C4-2B (cell line): Measurements from ENCODE around the gene ACE.

Experiments used
- H3K27ac ChIP-seq: fragments of 450-650 bp; 2 replicates; pipeline ENCODE4 v1.5.1; 2017
- ZFX ChIP-seq: fragments of 450-650 bp; IDR thresholded peaks from 2 replicates; pipeline ENCODE4 v1.6.1; 2017
- TF ChIP-seq, protein P1 (sequence below): fragments of 450-650 bp; conservative IDR thresholded peaks from 2 replicates; pipeline ENCODE4 v1.5.1; 2017; ENCODE audit warnings: mild to moderate bottlenecking

ACE gene

DNA sequence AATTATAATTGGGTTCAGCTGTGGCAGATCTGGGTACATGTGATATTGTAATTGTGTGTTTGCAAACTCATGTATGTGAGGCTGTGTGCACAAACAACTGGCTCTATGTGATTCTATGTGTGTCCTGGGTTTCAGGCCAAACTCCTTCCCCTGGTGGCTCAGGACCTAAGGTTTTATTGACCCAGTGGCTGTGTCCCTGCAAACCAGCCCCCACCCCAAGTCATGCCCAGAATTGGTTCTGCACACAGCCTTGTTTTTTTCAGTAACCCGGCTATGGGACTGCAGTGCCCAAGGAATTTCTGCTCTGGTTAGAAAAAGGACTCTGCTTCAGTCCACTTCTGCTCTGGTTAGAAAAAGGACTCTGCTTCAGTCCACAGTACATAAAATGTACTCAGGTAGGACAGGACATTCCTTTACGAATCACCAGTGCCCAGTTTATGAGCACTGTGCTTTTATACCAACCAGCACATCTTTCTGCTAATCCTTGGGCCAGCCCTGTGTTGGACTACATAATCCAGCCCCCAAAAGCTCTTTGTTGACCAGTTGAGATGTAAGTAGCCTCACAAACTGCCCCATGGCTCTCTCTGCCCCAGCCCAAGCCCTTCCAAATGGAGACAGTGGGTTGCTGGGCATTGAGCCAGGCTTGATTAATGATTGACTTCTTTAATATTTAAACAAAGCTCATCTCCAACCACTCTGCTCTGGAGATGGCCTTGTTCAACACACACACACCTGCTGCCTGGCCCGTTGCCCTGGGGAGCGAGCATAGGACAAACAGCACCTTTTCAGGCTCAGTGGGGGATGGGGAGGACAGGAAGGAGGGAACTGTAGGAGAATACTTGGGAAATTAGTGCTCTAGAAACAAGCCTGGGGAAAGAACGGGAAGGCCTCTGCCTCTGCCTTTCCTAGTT is 43.4 kb downstream of the ACE start:
- TF ChIP-seq, protein P1, sequence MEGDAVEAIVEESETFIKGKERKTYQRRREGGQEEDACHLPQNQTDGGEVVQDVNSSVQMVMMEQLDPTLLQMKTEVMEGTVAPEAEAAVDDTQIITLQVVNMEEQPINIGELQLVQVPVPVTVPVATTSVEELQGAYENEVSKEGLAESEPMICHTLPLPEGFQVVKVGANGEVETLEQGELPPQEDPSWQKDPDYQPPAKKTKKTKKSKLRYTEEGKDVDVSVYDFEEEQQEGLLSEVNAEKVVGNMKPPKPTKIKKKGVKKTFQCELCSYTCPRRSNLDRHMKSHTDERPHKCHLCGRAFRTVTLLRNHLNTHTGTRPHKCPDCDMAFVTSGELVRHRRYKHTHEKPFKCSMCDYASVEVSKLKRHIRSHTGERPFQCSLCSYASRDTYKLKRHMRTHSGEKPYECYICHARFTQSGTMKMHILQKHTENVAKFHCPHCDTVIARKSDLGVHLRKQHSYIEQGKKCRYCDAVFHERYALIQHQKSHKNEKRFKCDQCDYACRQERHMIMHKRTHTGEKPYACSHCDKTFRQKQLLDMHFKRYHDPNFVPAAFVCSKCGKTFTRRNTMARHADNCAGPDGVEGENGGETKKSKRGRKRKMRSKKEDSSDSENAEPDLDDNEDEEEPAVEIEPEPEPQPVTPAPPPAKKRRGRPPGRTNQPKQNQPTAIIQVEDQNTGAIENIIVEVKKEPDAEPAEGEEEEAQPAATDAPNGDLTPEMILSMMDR, result no peak
- TF ChIP-seq ZFX, result no peak
- no peak overlapping the region for H3K27ac ChIP-seq

DNA sequence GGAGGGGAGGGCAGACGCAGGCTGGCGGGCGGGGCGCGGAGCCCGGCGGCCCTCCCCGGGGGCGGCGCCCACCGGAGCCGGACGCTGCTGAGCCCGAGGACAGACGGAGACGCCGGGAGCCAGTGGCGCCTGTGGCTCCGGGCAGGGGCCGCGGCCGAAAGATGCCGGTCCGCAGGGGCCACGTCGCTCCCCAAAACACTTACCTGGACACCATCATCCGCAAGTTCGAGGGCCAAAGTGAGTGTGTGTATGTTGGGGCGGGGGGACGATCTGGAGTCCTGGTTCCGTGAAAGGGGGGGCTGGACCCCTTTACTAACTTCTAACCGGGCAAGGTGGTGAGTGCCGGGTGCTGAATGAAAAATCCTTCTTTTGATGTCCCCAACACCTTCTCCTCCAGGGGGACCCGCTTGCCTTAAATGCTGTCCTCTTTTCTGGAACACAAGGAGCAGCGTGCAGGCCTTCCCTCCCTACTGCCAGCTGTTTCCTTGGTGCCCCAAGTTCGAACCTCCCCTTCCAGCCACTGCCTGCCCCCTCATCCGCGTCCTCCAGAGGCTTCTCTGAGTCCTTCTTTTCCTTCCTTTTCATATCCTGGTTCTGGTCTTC is 46.5 kb downstream of the ACE start, which contains the start of gene KCNH6:
KCNH6 (plus strand) TSS at position 106 of the 603 bp plus-strand sequence; CDS start at position 162, 56 bp downstream.
- TF ChIP-seq, protein P1, result no peak
- TF ChIP-seq ZFX, result no peak

DNA sequence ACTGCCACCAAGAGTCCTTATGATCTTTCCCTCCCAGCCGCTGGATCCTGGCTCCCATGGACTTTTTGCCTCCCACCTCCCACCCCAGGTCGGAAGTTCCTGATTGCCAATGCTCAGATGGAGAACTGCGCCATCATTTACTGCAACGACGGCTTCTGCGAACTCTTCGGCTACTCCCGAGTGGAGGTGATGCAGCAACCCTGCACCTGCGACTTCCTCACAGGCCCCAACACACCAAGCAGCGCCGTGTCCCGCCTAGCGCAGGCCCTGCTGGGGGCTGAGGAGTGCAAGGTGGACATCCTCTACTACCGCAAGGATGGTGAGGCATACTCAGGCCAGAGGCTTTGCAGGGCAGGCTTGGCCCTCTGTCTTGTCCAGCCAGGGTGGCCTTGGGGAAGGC is 47.2 kb downstream of the ACE start:
- H3K27ac ChIP-seq, result no peak overlapping the region
- TF ChIP-seq, protein P1, result no peak
- TF ChIP-seq ZFX, result no peak

More for the DNA sequence above, 46.5 kb downstream of the ACE start, which contains the start of gene KCNH6:
- no peak within 1 kb of the TSS for H3K27ac ChIP-seq

DNA sequence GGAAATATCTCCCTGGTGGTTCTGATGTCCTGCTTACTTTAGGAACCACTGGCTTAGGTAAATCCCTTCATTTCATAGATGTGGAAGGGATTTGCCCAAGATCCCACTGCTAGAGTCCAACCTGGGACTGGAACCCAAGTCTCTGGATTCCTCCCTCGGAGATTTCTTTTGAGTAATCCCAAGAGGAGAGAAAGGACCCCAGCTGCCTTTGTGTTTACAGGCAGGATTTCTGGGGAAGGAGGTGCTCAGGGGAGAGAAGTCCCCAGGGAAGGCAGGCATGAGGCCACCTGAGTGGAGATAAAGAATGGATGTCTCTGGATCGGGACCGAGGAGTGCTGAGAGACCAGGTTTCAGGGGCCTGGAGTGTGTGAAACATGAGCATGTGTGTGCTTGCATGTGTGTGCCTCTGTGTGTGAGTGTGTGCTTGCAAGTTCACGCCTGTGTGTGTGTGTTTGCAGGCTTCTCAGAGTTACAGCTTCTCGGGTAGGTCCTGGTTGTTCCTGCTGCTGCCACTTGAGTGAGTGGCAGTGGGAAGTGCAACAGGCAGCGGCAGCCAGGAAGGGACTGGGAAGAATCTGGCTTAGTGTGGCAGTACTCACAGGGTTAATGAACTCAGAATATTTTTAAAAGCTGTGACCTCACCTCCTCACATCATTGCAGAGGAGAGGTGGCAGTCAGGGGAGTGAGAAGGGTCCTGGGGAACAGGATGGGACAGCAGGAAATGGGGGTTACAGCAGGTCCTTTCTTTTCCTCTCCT is 48.5 kb downstream of the ACE start:
- H3K27ac ChIP-seq, result no peak overlapping the region
- no peak for TF ChIP-seq ZFX
- TF ChIP-seq, protein P1, result no peak

DNA sequence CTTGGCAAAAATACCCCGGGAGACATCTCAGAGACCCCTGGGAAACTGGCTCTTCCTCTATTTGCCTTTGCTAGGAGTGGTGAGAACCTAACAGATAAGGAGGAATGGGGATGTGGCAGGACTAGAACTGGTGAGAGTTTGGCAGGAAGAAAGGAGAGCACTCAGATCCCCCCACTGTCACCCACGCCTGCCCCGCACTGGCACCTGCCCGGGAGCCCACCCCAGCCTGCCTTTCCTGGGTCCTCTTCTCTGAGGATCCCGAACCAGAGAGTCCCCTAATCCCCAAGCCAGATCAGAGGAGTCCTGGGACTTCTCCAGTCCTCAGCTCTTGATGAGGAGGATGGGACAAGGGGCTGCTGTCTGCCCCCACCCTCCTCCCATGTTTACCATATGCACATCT is 50.0 kb downstream of the ACE start:
- TF ChIP-seq, protein P1, result no peak
- TF ChIP-seq ZFX, result no peak
- H3K27ac ChIP-seq, result no peak overlapping the region

DNA sequence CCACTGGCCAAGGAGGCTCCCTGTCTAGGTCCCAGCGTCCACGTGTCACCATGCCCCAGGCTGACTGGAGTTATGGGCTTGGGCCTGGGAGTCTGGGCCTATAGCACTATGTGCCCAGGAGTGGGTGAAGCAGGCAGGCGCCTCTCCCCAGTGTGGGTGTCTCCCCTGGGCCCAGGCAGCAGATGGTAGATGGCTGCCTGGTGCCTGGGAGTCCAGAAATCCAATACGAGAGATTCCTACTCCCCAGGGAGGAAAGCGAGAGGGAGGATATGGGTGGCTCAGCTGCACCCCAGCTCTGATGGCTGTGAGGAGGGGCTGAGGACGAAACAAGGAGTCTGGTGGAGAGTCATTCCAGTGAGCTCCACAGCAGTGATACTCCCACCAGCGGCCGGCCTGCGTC is 51.3 kb downstream of the ACE start:
- TF ChIP-seq, protein P1, result no peak
- TF ChIP-seq ZFX, result no peak
- no peak overlapping the region for H3K27ac ChIP-seq
